ENCODE measurements around the gene PRRC1. TPM values are rescaled to one million over a fixed set of nuclear protein-coding genes. Genes with fewer than 3 reads are reported as not detected.

PRRC1 gene
- total and polyA plus RNA-seq, 9 of the 15 experiments (the other 6 are each of a cell fraction or from before 2014, with no cell fraction given) = 23.4 to 68.7 (median 43.9) TPM

GRCh38 chr5:127517480-127518318 is at the start of gene PRRC1 (continued):
- TF ChIP-seq SIN3A (IDR thresholded peaks at IDR 0.05; ENCODE audit: borderline replicate concordance in 2 of 2, control insufficient read depth in 1 of 2, low read depth in 2 of 2, low read length in 2 of 2) = peak; percentile 50 to 87; a peak in 2 of 4 replicates
- TF ChIP-seq ARID3B (CRISPR knock-in tag; IDR thresholded peaks at IDR 0.05; ENCODE audit: borderline replicate concordance) = no peak
- TF ChIP-seq RBFOX2 (IDR thresholded peaks at IDR 0.05; ENCODE audit: low read depth, low read length) = peak; percentile 95
- TF ChIP-seq SP1 (CRISPR knock-in tag; IDR thresholded peaks at IDR 0.05) = peak; percentile 62; the same call in 1 of the 2 replicates
- TF ChIP-seq SOX6 (IDR thresholded peaks at IDR 0.05) = peak; percentile 4; the same call in 1 of the 2 replicates
- no peak for TF ChIP-seq STAT5B (CRISPR knock-in tag; IDR thresholded peaks at IDR 0.05)
- peak; percentile 88 for TF ChIP-seq CREB1 (IDR thresholded peaks at IDR 0.05)
- 0 out of 2 replicates have a peak, but pooled peaks have one; percentile 2 for TF ChIP-seq CREB1 (CRISPR knock-in tag; IDR thresholded peaks at IDR 0.05)
- peak; percentile 37 for TF ChIP-seq MEIS2 (IDR thresholded peaks at IDR 0.05; ENCODE audit: partially characterized antibody)
- peak; percentile 93 for TF ChIP-seq PHF8 (IDR thresholded peaks at IDR 0.05; ENCODE audit: borderline replicate concordance, low read length)
- TF ChIP-seq ATF6 (CRISPR knock-in tag; IDR thresholded peaks at IDR 0.05) = 0 out of 2 replicates have a peak, but pooled peaks have one; percentile 22
- TF ChIP-seq HLTF (IDR thresholded peaks at IDR 0.05) = peak; percentile 68; the same call in 1 of the 2 replicates
- TF ChIP-seq PML (IDR thresholded peaks at IDR 0.05; ENCODE audit: low read length) = peak; percentile 49; the same call in 1 of the 2 replicates
- no peak for TF ChIP-seq BDP1 (IDR thresholded peaks at IDR 0.05; ENCODE audit: insufficient read depth, insufficient read length)
- peak; percentile 15 to 65 for TF ChIP-seq E2F6 (IDR thresholded peaks at IDR 0.05; ENCODE audit: borderline replicate concordance in 1 of 2, extremely low read depth in 1 of 2, insufficient read depth in 1 of 2, insufficient read length in 1 of 2, low read depth in 1 of 2, low read length in 1 of 2, poor library complexity in 1 of 2, severe bottlenecking in 1 of 2)
- no peak for TF ChIP-seq NR2F6 (CRISPR knock-in tag; IDR thresholded peaks at IDR 0.05)
- TF ChIP-seq FOXJ2 (tag; IDR thresholded peaks at IDR 0.05) = peak; percentile 35; the same call in 1 of the 2 replicates
- peak; percentile 71 for TF ChIP-seq CXXC5 (CRISPR knock-in tag; IDR thresholded peaks at IDR 0.05)
- TF ChIP-seq SMC3 (conservative IDR thresholded peaks at IDR 0.05; ENCODE audit: insufficient read depth, low read depth, low read length) = no peak

Data from K562 (cell line).